Osteoblast (primary cell): ENCODE measurements around the gene SLC19A1. TPM values are rescaled to one million over a fixed set of nuclear protein-coding genes. Genes with fewer than 3 reads are reported as not detected.

Experiments used
- DNase-seq: peaks from one replicate; pipeline ENCODE4 v3.0.0; 2011; ENCODE audit warnings: low spot score, mixed read lengths; ENCODE audit not compliant: insufficient read length; ENCODE audit errors: missing footprints
- H2AFZ ChIP-seq: 2 replicates; pipeline ENCODE4 v1.6.0; 2011; ENCODE audit warnings: mild to moderate bottlenecking, low read length
- H3K27ac ChIP-seq: 2 replicates; pipeline ENCODE4 v1.5.1; 2011; ENCODE audit warnings: mild to moderate bottlenecking, low read depth, low read length, moderate library complexity
- H3K27me3 ChIP-seq: 2 replicates; pipeline ENCODE4 v1.6.0; 2012; ENCODE audit warnings: mild to moderate bottlenecking, control low read depth, inconsistent platforms, low read length, moderate library complexity; ENCODE audit not compliant: insufficient read depth
- H3K36me3 ChIP-seq: 2 replicates; pipeline ENCODE4 v1.5.1; 2011; ENCODE audit warnings: mild to moderate bottlenecking, low read length, control low read depth, moderate library complexity; ENCODE audit not compliant: insufficient read depth
- H3K4me1 ChIP-seq: 2 replicates; pipeline ENCODE4 v1.5.1; 2011; ENCODE audit warnings: mild to moderate bottlenecking, low read length, control low read depth, moderate library complexity; ENCODE audit not compliant: insufficient read depth
- H3K4me2 ChIP-seq: 2 replicates; pipeline ENCODE4 v1.6.0; 2011; ENCODE audit warnings: mild to moderate bottlenecking, low read length; ENCODE audit not compliant: insufficient read depth
- H3K4me3 ChIP-seq: fragments of 200-600 bp; sonication (generic); 3 replicates; pipeline ENCODE4 v1.5.1; 2012; ENCODE audit warnings: mild to moderate bottlenecking, low read length, inconsistent platforms; ENCODE audit not compliant: insufficient read depth
- H3K79me2 ChIP-seq: 2 replicates; pipeline ENCODE4 v1.6.0; 2012; ENCODE audit warnings: mild to moderate bottlenecking, low read length, control low read depth, inconsistent platforms; ENCODE audit not compliant: insufficient read depth
- H3K9me3 ChIP-seq: 2 replicates; pipeline ENCODE4 v1.5.1; 2011; ENCODE audit warnings: low read depth, low read length, control low read depth
- H4K20me1 ChIP-seq: 2 replicates; pipeline ENCODE4 v1.6.0; 2012; ENCODE audit warnings: mild to moderate bottlenecking, low read length, control low read depth; ENCODE audit not compliant: insufficient read depth
- CTCF ChIP-seq: IDR thresholded peaks from 2 replicates; pipeline ENCODE4 v1.5.1; 2011; ENCODE audit warnings: mild to moderate bottlenecking, low read depth, low read length, moderate library complexity; ENCODE audit errors: extremely low read depth
- total RNA-seq: library from RNA; depleted of rRNA; stranded (reverse); fragments of >200 nt; gene quantifications from 2 replicates; pipeline ENCODE4 v1.2.3, GENCODE V29; 2012

Gene SLC19A1
- total RNA-seq, 1 donor = 2.9 TPM

- peaks cover 8% of the 10 kb centered on the region for H3K27me3 ChIP-seq
- H3K79me2 ChIP-seq = no peaks in the 10 kb centered on the region
- H3K4me1 ChIP-seq = peaks cover 30% of the 10 kb centered on the region
- no peak overlapping the region for H2AFZ ChIP-seq
- TF ChIP-seq CTCF = no peak
- H3K36me3 ChIP-seq = no peaks in the 10 kb centered on the region
- no peak overlapping the region for H3K4me3 ChIP-seq
- peak overlapping the region; percentile 74 for H3K27ac ChIP-seq
- no peak overlapping the region for H3K4me2 ChIP-seq
- no peaks in the 10 kb centered on the region for H4K20me1 ChIP-seq
- DNase-seq = peak; percentile 81
- no peaks in the 10 kb centered on the region for H3K9me3 ChIP-seq
Observed at GRCh38 chr21:45459171-45460010, 82.8 kb downstream of the SLC19A1 start.

DNA sequence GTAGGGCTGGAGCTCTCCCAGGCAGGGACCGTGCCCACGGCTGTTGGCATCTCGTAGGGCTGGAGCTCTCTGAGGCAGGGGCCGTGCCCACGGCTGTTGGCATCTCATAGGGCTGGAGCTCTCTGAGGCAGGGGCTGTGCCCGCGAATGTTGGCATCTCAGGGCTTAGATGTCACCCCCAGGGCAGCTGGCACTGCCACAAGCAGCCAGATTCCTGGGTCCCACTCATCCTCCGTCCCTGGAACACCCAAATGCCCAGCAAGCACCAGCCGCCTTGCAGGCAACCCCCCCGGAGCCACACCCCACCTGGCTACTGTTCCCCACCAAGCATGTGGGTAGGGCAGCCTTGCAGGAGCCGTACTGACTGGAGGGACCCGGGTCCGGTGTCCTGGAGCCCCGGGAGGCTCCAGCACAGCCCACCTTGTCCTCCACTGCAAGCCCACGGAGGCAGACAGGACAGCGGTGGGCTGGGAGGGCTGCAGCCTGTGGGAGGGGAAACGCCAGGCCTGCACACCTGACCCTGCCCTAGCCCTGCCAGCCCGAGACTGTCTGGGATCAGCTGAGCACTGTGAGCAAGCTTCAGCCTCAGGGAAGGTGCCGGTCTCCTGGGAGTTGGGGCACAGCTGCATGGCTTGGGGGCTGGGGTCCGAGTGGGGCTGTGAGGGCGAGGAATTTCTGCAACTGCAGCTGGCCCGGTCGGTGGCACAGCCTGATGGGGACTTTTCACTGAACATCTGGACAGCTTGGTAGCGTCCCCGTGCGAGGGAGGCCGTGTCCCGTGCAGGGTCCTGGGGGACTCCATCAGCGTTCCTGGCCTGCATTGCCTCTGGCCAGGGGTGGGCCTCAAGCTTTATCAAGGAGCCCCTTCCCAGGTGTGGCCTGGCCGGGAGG, 83.7 kb downstream of the SLC19A1 start:
- no peak for TF ChIP-seq CTCF
- H3K79me2 ChIP-seq = no peaks in the 10 kb centered on the region
- no peaks in the 10 kb centered on the region for H3K9me3 ChIP-seq
- H3K27ac ChIP-seq = no peak overlapping the region
- H3K4me2 ChIP-seq = no peak overlapping the region
- no peak overlapping the region for H3K4me3 ChIP-seq
- H2AFZ ChIP-seq = no peak overlapping the region
- no peaks in the 10 kb centered on the region for H3K36me3 ChIP-seq
- no peaks in the 10 kb centered on the region for H4K20me1 ChIP-seq
- H3K4me1 ChIP-seq = peaks cover 33% of the 10 kb centered on the region
- DNase-seq = peak; percentile 78
- peaks cover 5% of the 10 kb centered on the region for H3K27me3 ChIP-seq

- Histone ChIP-seq H3K79me2 (no peaks in the 10 kb centered on the region), H2AFZ (no peak overlapping the region), H3K27me3 (peaks cover 5% of the 10 kb centered on the region), H3K9me3 (no peaks in the 10 kb centered on the region), H3K27ac (no peak overlapping the region), H3K4me1 (peaks cover 33% of the 10 kb centered on the region), H4K20me1 (no peaks in the 10 kb centered on the region), H3K4me3 (no peak overlapping the region), H3K4me2 (no peak overlapping the region), H3K36me3 (no peaks in the 10 kb centered on the region)
- TF ChIP-seq CTCF = no peak
- peak; percentile 80 for DNase-seq
Observed at GRCh38 chr21:45457832-45458172, 84.4 kb downstream of the SLC19A1 start.
